Neural progenitor cell (in vitro differentiated cells): Measurements from ENCODE around the gene DAB2.

Experiments
- EZH2 ChIP-seq: fragments of 200-600 bp; sonication (generic); IDR thresholded peaks from 2 replicates; pipeline ENCODE4 v1.6.1; 2017; ENCODE audit warnings: antibody characterized with exemption, mild to moderate bottlenecking, moderate library complexity
- EZH2phosphoT487 ChIP-seq: fragments of 200-600 bp; sonication (generic); IDR thresholded peaks from 2 replicates; pipeline ENCODE4 v1.6.1; 2017; ENCODE audit warnings: antibody characterized with exemption
- TF ChIP-seq, protein P1 (sequence below): fragments of 200-600 bp; sonication (generic); IDR thresholded peaks from 2 replicates; pipeline ENCODE4 v1.5.1; 2017; ENCODE audit warnings: antibody characterized with exemption, mild to moderate bottlenecking

DNA sequence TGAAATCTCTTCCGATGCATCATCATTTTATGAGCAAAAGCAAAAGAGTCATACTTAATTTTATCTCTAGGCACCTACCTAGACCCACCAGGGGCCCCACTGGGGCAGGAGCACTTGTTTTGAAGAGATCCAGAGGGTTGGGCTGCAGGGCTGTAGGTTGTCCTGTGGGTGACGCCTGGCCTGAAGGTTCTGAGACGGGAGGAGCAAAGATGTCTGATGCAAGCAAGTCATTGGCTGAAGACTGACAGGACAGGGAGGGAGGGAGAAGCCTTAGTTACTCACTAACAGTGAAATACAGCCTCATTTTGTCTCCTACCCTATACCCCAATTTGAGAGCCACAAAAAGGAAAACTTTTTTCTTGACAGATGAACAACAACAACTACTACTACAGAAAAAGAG is 43.4 kb downstream of the DAB2 start:
- TF ChIP-seq, protein P1, sequence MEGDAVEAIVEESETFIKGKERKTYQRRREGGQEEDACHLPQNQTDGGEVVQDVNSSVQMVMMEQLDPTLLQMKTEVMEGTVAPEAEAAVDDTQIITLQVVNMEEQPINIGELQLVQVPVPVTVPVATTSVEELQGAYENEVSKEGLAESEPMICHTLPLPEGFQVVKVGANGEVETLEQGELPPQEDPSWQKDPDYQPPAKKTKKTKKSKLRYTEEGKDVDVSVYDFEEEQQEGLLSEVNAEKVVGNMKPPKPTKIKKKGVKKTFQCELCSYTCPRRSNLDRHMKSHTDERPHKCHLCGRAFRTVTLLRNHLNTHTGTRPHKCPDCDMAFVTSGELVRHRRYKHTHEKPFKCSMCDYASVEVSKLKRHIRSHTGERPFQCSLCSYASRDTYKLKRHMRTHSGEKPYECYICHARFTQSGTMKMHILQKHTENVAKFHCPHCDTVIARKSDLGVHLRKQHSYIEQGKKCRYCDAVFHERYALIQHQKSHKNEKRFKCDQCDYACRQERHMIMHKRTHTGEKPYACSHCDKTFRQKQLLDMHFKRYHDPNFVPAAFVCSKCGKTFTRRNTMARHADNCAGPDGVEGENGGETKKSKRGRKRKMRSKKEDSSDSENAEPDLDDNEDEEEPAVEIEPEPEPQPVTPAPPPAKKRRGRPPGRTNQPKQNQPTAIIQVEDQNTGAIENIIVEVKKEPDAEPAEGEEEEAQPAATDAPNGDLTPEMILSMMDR, result no peak
- TF ChIP-seq EZH2phosphoT487, result no peak
- no peak for TF ChIP-seq EZH2
